T-helper 1 cell treated with Interleukin-12 subunit alpha and Interleukin-12 subunit beta and Interleukin-4 antibody, amounts not matched to agents 30 μg/mL and 1 μg/mL, for 36 hours (primary cell): ENCODE results near the gene PSMD1.
A peak's percentile ranks its signal among the peaks of the same experiment; 100 is the strongest.
"Not testable (repeated sequence)": the region's sequence is repeated elsewhere in the genome, so short reads cannot be mapped to it uniquely, and the experiment has no call there.

Experiments
- H3K27ac Mint-ChIP-seq: one replicate; pipeline ENCODE4 v1.8.0; 2021; ENCODE audit warnings: mild to moderate bottlenecking, mixed read lengths
- H3K27me3 Mint-ChIP-seq: one replicate; pipeline ENCODE4 v1.8.0; 2021; ENCODE audit warnings: low read depth, mixed read lengths
- H3K36me3 Mint-ChIP-seq: one replicate; pipeline ENCODE4 v1.8.0; 2021; ENCODE audit warnings: low read depth, mixed read lengths
- H3K4me1 Mint-ChIP-seq: one replicate; pipeline ENCODE4 v1.8.0; 2021; ENCODE audit warnings: low read depth, mixed read lengths
- H3K4me3 Mint-ChIP-seq: one replicate; pipeline ENCODE4 v1.8.0; 2021; ENCODE audit warnings: mild to moderate bottlenecking, moderate library complexity, mixed read lengths
- H3K9me3 Mint-ChIP-seq: one replicate; pipeline ENCODE4 v1.8.0; 2021; ENCODE audit warnings: mixed read lengths

Gene PSMD1

GRCh38 chr2:231059756-231060155, 3.1 kb downstream of the PSMD1 start:
- Mint-ChIP-seq H3K36me3 (peaks cover 16% of the 10 kb centered on the region), H3K27ac (no peak overlapping the region), H3K9me3 (no peaks in the 10 kb centered on the region), H3K4me1 (peaks cover 27% of the 10 kb centered on the region), H3K27me3 (no peaks in the 10 kb centered on the region), H3K4me3 (no peak overlapping the region)

- H3K36me3 Mint-ChIP-seq, result peaks cover 22% of the 10 kb centered on the region
- H3K9me3 Mint-ChIP-seq, result no peaks in the 10 kb centered on the region
- H3K4me3 Mint-ChIP-seq, result no peak overlapping the region
- no peak overlapping the region for H3K27ac Mint-ChIP-seq
- H3K27me3 Mint-ChIP-seq, result no peaks in the 10 kb centered on the region
- H3K4me1 Mint-ChIP-seq, result peaks cover 27% of the 10 kb centered on the region
These were observed 6.1 kb downstream of the PSMD1 start for GRCh38 chr2:231062776-231063175.

GRCh38 chr2:231063347-231063746, 6.7 kb downstream of the PSMD1 start:
- H3K9me3 Mint-ChIP-seq, result no peaks in the 10 kb centered on the region
- peaks cover 24% of the 10 kb centered on the region for H3K4me1 Mint-ChIP-seq
- H3K27ac Mint-ChIP-seq, result no peak overlapping the region

GRCh38 chr2:231065966-231066365, 9.3 kb downstream of the PSMD1 start:
- H3K27ac Mint-ChIP-seq, result no peak overlapping the region
- H3K9me3 Mint-ChIP-seq, result no peaks in the 10 kb centered on the region
- no peak overlapping the region for H3K4me3 Mint-ChIP-seq
- H3K4me1 Mint-ChIP-seq, result peaks cover 9% of the 10 kb centered on the region
- H3K36me3 Mint-ChIP-seq, result peaks cover 36% of the 10 kb centered on the region
- no peaks in the 10 kb centered on the region for H3K27me3 Mint-ChIP-seq

More at GRCh38 chr2:231063347-231063746, 6.7 kb downstream of the PSMD1 start:
- no peak overlapping the region for H3K4me3 Mint-ChIP-seq
- no peaks in the 10 kb centered on the region for H3K27me3 Mint-ChIP-seq
- peaks cover 27% of the 10 kb centered on the region for H3K36me3 Mint-ChIP-seq

GRCh38 chr2:231067531-231067930, 10.9 kb downstream of the PSMD1 start:
- not testable (repeated sequence) for H3K27me3 Mint-ChIP-seq, H3K4me3 Mint-ChIP-seq, H3K9me3 Mint-ChIP-seq, H3K4me1 Mint-ChIP-seq, H3K27ac Mint-ChIP-seq
- peaks cover 36% of the 10 kb centered on the region for H3K36me3 Mint-ChIP-seq

- H3K27me3 Mint-ChIP-seq, result no peaks in the 10 kb centered on the region
- H3K36me3 Mint-ChIP-seq, result peaks cover 30% of the 10 kb centered on the region
- no peak overlapping the region for H3K27ac Mint-ChIP-seq
- H3K9me3 Mint-ChIP-seq, result no peaks in the 10 kb centered on the region
- H3K4me3 Mint-ChIP-seq, result no peak overlapping the region
- H3K4me1 Mint-ChIP-seq, result peaks cover 9% of the 10 kb centered on the region
These were observed 12.0 kb downstream of the PSMD1 start for GRCh38 chr2:231068525-231069222.

GRCh38 chr2:231069379-231070054, 12.8 kb downstream of the PSMD1 start:
- no peak overlapping the region for H3K4me3 Mint-ChIP-seq
- peaks cover 9% of the 10 kb centered on the region for H3K4me1 Mint-ChIP-seq
- H3K9me3 Mint-ChIP-seq, result no peaks in the 10 kb centered on the region
- no peak overlapping the region for H3K27ac Mint-ChIP-seq
- H3K27me3 Mint-ChIP-seq, result no peaks in the 10 kb centered on the region
- peaks cover 30% of the 10 kb centered on the region for H3K36me3 Mint-ChIP-seq

GRCh38 chr2:231084565-231084964, 27.9 kb downstream of the PSMD1 start:
- Mint-ChIP-seq H3K27ac (no peak overlapping the region), H3K36me3 (peaks cover 46% of the 10 kb centered on the region)

GRCh38 chr2:231088754-231089153, 32.1 kb downstream of the PSMD1 start:
- Mint-ChIP-seq H3K36me3 (peaks cover 39% of the 10 kb centered on the region), H3K27ac (peak overlapping the region; percentile 20), H3K9me3 (no peaks in the 10 kb centered on the region), H3K4me1 (peaks cover 1% of the 10 kb centered on the region), H3K27me3 (no peaks in the 10 kb centered on the region), H3K4me3 (no peak overlapping the region)

More at GRCh38 chr2:231084565-231084964, 27.9 kb downstream of the PSMD1 start:
- Mint-ChIP-seq H3K9me3 (no peaks in the 10 kb centered on the region), H3K27me3 (no peaks in the 10 kb centered on the region), H3K4me1 (no peaks in the 10 kb centered on the region), H3K4me3 (no peak overlapping the region)

- Mint-ChIP-seq H3K27me3 (no peaks in the 10 kb centered on the region), H3K4me1 (peaks cover 3% of the 10 kb centered on the region), H3K9me3 (peaks cover 8% of the 10 kb centered on the region), H3K4me3 (no peak overlapping the region), H3K36me3 (peaks cover 46% of the 10 kb centered on the region), H3K27ac (no peak overlapping the region)
These were observed 37.3 kb downstream of the PSMD1 start for GRCh38 chr2:231093933-231094332.

GRCh38 chr2:231094736-231095346, 38.2 kb downstream of the PSMD1 start:
- Mint-ChIP-seq H3K27ac (no peak overlapping the region), H3K4me1 (peaks cover 3% of the 10 kb centered on the region), H3K4me3 (no peak overlapping the region), H3K27me3 (no peaks in the 10 kb centered on the region), H3K36me3 (peaks cover 49% of the 10 kb centered on the region), H3K9me3 (peaks cover 9% of the 10 kb centered on the region)

GRCh38 chr2:231099918-231100317, 43.3 kb downstream of the PSMD1 start:
- Mint-ChIP-seq H3K27me3 (no peaks in the 10 kb centered on the region), H3K36me3 (peaks cover 39% of the 10 kb centered on the region), H3K4me3 (no peak overlapping the region), H3K4me1 (peaks cover 8% of the 10 kb centered on the region), H3K9me3 (peaks cover 14% of the 10 kb centered on the region), H3K27ac (no peak overlapping the region)

GRCh38 chr2:231100321-231100720, 43.7 kb downstream of the PSMD1 start:
- not testable (repeated sequence) for H3K27me3 Mint-ChIP-seq, H3K27ac Mint-ChIP-seq, H3K4me1 Mint-ChIP-seq, H3K4me3 Mint-ChIP-seq
- Mint-ChIP-seq H3K36me3 (peaks cover 39% of the 10 kb centered on the region), H3K9me3 (peaks cover 14% of the 10 kb centered on the region)

GRCh38 chr2:231100990-231101389, 44.3 kb downstream of the PSMD1 start:
- Mint-ChIP-seq H3K4me1 (peaks cover 8% of the 10 kb centered on the region), H3K9me3 (peaks cover 14% of the 10 kb centered on the region), H3K27me3 (no peaks in the 10 kb centered on the region), H3K4me3 (no peak overlapping the region), H3K36me3 (peaks cover 36% of the 10 kb centered on the region), H3K27ac (no peak overlapping the region)

- peaks cover 8% of the 10 kb centered on the region for H3K4me1 Mint-ChIP-seq
- no peaks in the 10 kb centered on the region for H3K27me3 Mint-ChIP-seq
- peaks cover 24% of the 10 kb centered on the region for H3K36me3 Mint-ChIP-seq
- no peak overlapping the region for H3K27ac Mint-ChIP-seq
- H3K9me3 Mint-ChIP-seq, result peaks cover 14% of the 10 kb centered on the region
- H3K4me3 Mint-ChIP-seq, result no peak overlapping the region
These were observed 46.1 kb downstream of the PSMD1 start for GRCh38 chr2:231102772-231103171.
